ENCODE measurements around the gene RBM4B. TPM values are rescaled to one million over a fixed set of nuclear protein-coding genes. Genes with fewer than 3 reads are reported as not detected.

Gene RBM4B
- total RNA-seq, 1 donor from 2014 or later: 15.4 TPM

DNA sequence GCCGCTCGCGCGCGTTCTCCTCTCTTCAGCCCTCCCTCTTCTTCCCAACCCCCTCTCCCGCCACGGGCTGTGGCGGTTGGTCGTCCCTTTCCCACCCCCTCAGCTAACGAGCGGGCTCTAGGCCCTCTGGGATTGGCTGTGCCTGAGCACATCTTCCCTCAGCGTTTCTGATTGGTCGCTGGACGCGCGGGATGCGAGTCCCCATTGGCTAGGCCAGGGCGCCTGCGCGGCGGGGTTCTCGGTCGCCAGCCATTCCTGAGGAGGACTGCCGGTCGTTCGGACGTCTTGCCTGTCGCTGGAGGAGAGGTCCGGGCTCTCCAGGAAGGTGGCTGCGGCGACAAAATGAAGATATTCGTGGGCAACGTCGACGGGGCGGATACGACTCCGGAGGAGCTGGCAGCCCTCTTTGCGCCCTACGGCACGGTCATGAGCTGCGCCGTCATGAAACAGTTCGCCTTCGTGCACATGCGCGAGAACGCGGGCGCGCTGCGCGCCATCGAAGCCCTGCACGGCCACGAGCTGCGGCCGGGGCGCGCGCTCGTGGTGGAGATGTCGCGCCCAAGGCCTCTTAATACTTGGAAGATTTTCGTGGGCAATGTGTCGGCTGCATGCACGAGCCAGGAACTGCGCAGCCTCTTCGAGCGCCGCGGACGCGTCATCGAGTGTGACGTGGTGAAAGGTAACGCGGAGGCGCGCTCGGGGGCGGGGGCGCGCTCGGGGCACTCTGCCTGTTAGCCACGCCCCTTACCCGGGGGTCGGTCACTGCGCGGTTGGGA, 61.1 kb downstream of the RBM4B start, which contains the start of gene RBM14:
Gene RBM14 (plus strand): TSS at position 252 of the 776 bp plus-strand sequence. CDS start 91 bp downstream, at position 343.
- intact Hi-C loops (cut with micrococcal nuclease): loop anchor here (1.0 to 10.0 kb wide), 13 partner anchors 22 to 758 kb away; partner anchors contain the start of genes ACTN3, CCDC87, CCS and CFL1

Other genes with a start within 250 kb of the RBM4B start
- gene MRPL11, start 239.0 kb downstream of the RBM4B start, total RNA-seq: 60.4 and 60.5 TPM in 2 replicates
- 7.8 and 10.1 TPM in 2 replicates for gene PELI3, start 211.0 kb downstream of the RBM4B start, total RNA-seq
- 94.0 and 94.1 TPM in 2 replicates for gene DPP3, start 197.5 kb downstream of the RBM4B start, total RNA-seq
- 21.5 and 23.4 TPM in 2 replicates for gene BBS1, start 167.3 kb downstream of the RBM4B start, total RNA-seq
- 16.2 and 17.5 TPM in 2 replicates for gene ZDHHC24, start 131.8 kb downstream of the RBM4B start, total RNA-seq
- gene ACTN3, start 131.0 kb downstream of the RBM4B start, total RNA-seq: not detected in 2 replicates
- 1.2 and 2.0 TPM in 2 replicates for gene CTSF, start 109.3 kb downstream of the RBM4B start, total RNA-seq
- 0.15 TPM in 1 of 2 replicates, not detected in the other for gene CCDC87, start 84.8 kb downstream of the RBM4B start, total RNA-seq
- gene CCS, start 84.7 kb downstream of the RBM4B start, total RNA-seq: 36.8 and 42.7 TPM in 2 replicates
- 147 and 160 TPM in 2 replicates for gene RBM14, start 61.3 kb downstream of the RBM4B start, total RNA-seq
- gene RBM4, start 39.2 kb downstream of the RBM4B start, total RNA-seq: 124 and 138 TPM in 2 replicates
- 0.05 and 0.39 TPM in 2 replicates for gene SPTBN2, start 51.3 kb upstream of the RBM4B start, total RNA-seq
- gene RCE1, start 165.6 kb upstream of the RBM4B start, total RNA-seq: 25.5 and 29.1 TPM in 2 replicates
- 19.6 and 20.0 TPM in 2 replicates for gene LRFN4, start 179.2 kb upstream of the RBM4B start, total RNA-seq

All from T-helper 1 cell treated with Interleukin-12 subunit alpha and Interleukin-12 subunit beta and Interleukin-4 antibody, amounts not matched to agents 30 ng/mL and 1 ng/mL, for 36 hours (primary cell).